Cardiac muscle cell (in vitro differentiated cells and primary cell): ENCODE results near the gene UNC13A. TPM values are rescaled to one million over a fixed set of nuclear protein-coding genes. Genes with fewer than 3 reads are reported as not detected.

ENCODE experiments used
- DNase-seq, 2 donors: peaks; one replicate each; pipeline versions ENCODE4 v3.0.0 to v3.0.0-alpha.2; 2010 to 2017; ENCODE audit warnings: low read depth in 1 of 2, low spot score in 1 of 2
- H3K27ac ChIP-seq: fragments of 200-600 bp; sonication (generic); 2 replicates; pipeline ENCODE4 v1.5.1; 2016
- H3K27me3 ChIP-seq: fragments of 200-600 bp; sonication (generic); 2 replicates; pipeline ENCODE4 v1.6.0; 2016; ENCODE audit warnings: control low read depth
- H3K36me3 ChIP-seq: fragments of 200-600 bp; sonication (generic); 2 replicates; pipeline ENCODE4 v1.5.1; 2016; ENCODE audit warnings: control low read depth
- H3K4me1 ChIP-seq: fragments of 200-600 bp; sonication (generic); 2 replicates; pipeline ENCODE4 v1.8.1; 2017; ENCODE audit warnings: low read depth, mild to moderate bottlenecking, mixed run types
- H3K4me3 ChIP-seq: fragments of 200-600 bp; sonication (generic); 2 replicates; pipeline ENCODE4 v1.5.1; 2016; ENCODE audit warnings: mild to moderate bottlenecking
- H3K9me3 ChIP-seq: fragments of 200-600 bp; sonication (generic); 2 replicates; pipeline ENCODE4 v1.5.1; 2017; ENCODE audit warnings: low read depth, mild to moderate bottlenecking, control low read depth
- CTCF ChIP-seq: IDR thresholded peaks from 2 replicates; pipeline ENCODE4 v1.5.1; 2012; ENCODE audit warnings: low read depth, mild to moderate bottlenecking, low read length
- polyA plus RNA-seq: library from polyadenylated mRNA; unstranded; fragments of >200 nt; fragmentation: Nextera tagmentation; extraction: Ambion mirVana; gene quantifications from 2 replicates; pipeline ENCODE4 v1.2.1, GENCODE V29; 2016
- total RNA-seq: library from RNA; depleted of rRNA; stranded (reverse); fragments of >200 nt; gene quantifications from 2 replicates; pipeline ENCODE4 v1.2.3, GENCODE V29; 2016

Gene UNC13A
- total and polyA plus RNA-seq, 2 experiments from 2014 or later, result 0.31 to 0.54 TPM

- no peak for DNase-seq
- TF ChIP-seq CTCF, result no peak
These were observed 104.0 kb downstream of the UNC13A start for GRCh38 chr19:17584132-17584531.

GRCh38 chr19:17582613-17583012, 105.5 kb downstream of the UNC13A start:
- H3K9me3 ChIP-seq, result no peaks in the 10 kb centered on the region
- H3K27ac ChIP-seq, result no peak overlapping the region
- no peak for TF ChIP-seq CTCF
- no peaks in the 10 kb centered on the region for H3K27me3 ChIP-seq
- H3K4me3 ChIP-seq, result no peak overlapping the region
- H3K4me1 ChIP-seq, result no peaks in the 10 kb centered on the region
- H3K36me3 ChIP-seq, result peaks cover 2% of the 10 kb centered on the region
- no peak for DNase-seq

More at GRCh38 chr19:17584132-17584531, 104.0 kb downstream of the UNC13A start:
- H3K27ac ChIP-seq, result no peak overlapping the region
- no peak overlapping the region for H3K4me3 ChIP-seq
- H3K27me3 ChIP-seq, result no peaks in the 10 kb centered on the region
- peaks cover 2% of the 10 kb centered on the region for H3K36me3 ChIP-seq
- no peaks in the 10 kb centered on the region for H3K9me3 ChIP-seq
- no peaks in the 10 kb centered on the region for H3K4me1 ChIP-seq

- H3K27ac ChIP-seq, result no peak overlapping the region
- H3K27me3 ChIP-seq, result no peaks in the 10 kb centered on the region
- no peak overlapping the region for H3K4me3 ChIP-seq
- TF ChIP-seq CTCF, result no peak
- H3K36me3 ChIP-seq, result peaks cover 2% of the 10 kb centered on the region
- no peaks in the 10 kb centered on the region for H3K9me3 ChIP-seq
- no peak for DNase-seq
- H3K4me1 ChIP-seq, result no peaks in the 10 kb centered on the region
These were observed 106.8 kb downstream of the UNC13A start for GRCh38 chr19:17581211-17581874.

GRCh38 chr19:17580470-17581144, 107.5 kb downstream of the UNC13A start:
- no peaks in the 10 kb centered on the region for H3K4me1 ChIP-seq
- no peaks in the 10 kb centered on the region for H3K9me3 ChIP-seq
- H3K27ac ChIP-seq, result no peak overlapping the region
- no peak for DNase-seq
- no peak for TF ChIP-seq CTCF
- no peaks in the 10 kb centered on the region for H3K27me3 ChIP-seq
- H3K36me3 ChIP-seq, result peaks cover 2% of the 10 kb centered on the region
- H3K4me3 ChIP-seq, result no peak overlapping the region

GRCh38 chr19:17579661-17580244, 108.4 kb downstream of the UNC13A start:
- peaks cover 2% of the 10 kb centered on the region for H3K36me3 ChIP-seq
- peak; percentile 67 to 73 for DNase-seq
- H3K9me3 ChIP-seq, result no peaks in the 10 kb centered on the region
- H3K27me3 ChIP-seq, result no peaks in the 10 kb centered on the region
- TF ChIP-seq CTCF, result no peak
- no peak overlapping the region for H3K4me3 ChIP-seq
- no peak overlapping the region for H3K27ac ChIP-seq
- H3K4me1 ChIP-seq, result no peaks in the 10 kb centered on the region
